GM10248 (cell line): Measurements from ENCODE around the gene MCM8.

Source experiments
- CTCF ChIA-PET: fragments of 300-600 bp; sonication (Branson Sonifier 250); formaldehyde crosslinking; extraction: SDS; loops from one replicate; lab custom pipeline; 2021; ENCODE audit warnings: antibody characterized with exemption; lab: Yijun Ruan, JAX
- POLR2A ChIA-PET: fragments of 350-650 bp; sonication (Branson Sonifier 250); formaldehyde crosslinking; extraction: SDS; loops from one replicate; lab custom pipeline; 2020; ENCODE audit warnings: antibody characterized with exemption; lab: Yijun Ruan, JAX
- DNase-seq: peaks from one replicate; pipeline ENCODE4 v3.0.0; 2012; ENCODE audit errors: extremely low spot score
- TF ChIP-seq, protein P1 (sequence below): IDR thresholded peaks from 2 replicates; pipeline ENCODE4 v1.5.1; 2012; ENCODE audit warnings: mild to moderate bottlenecking, low read depth; ENCODE audit errors: extremely low read depth, missing control alignments, control extremely low read depth

The MCM8 gene

DNA sequence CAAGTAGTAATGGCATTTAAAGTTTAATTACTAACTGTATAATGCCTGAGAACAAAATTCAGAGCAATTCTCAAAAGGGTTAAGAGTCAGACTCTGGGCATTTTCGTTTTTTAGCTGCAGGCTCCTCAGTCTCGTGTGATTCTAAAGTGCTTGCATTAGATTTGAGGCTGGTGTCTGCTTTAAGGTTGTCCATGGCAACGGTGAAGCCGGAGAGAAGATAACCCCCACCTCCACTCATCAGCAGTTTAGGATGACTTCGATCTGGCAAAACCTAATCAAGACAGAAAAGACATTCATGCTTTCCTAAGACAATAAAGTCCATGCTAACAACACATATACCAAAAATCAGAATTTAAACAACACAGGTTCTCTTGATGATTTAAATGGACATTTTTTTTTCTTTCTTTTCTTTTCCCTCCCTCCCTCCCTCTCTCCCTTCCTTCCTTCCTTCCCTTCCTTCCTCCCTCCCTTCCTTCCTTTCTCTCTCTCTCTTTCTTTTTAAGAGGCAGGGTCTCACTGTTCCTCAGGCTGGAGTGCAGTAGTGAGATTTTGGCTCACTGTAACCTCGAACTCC lies 11.9 kb upstream of the MCM8 start:
- TF ChIP-seq, protein P1, sequence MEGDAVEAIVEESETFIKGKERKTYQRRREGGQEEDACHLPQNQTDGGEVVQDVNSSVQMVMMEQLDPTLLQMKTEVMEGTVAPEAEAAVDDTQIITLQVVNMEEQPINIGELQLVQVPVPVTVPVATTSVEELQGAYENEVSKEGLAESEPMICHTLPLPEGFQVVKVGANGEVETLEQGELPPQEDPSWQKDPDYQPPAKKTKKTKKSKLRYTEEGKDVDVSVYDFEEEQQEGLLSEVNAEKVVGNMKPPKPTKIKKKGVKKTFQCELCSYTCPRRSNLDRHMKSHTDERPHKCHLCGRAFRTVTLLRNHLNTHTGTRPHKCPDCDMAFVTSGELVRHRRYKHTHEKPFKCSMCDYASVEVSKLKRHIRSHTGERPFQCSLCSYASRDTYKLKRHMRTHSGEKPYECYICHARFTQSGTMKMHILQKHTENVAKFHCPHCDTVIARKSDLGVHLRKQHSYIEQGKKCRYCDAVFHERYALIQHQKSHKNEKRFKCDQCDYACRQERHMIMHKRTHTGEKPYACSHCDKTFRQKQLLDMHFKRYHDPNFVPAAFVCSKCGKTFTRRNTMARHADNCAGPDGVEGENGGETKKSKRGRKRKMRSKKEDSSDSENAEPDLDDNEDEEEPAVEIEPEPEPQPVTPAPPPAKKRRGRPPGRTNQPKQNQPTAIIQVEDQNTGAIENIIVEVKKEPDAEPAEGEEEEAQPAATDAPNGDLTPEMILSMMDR, result no peak
- no peak for DNase-seq
- POLR2A ChIA-PET, result no interaction called here
- CTCF ChIA-PET, result interaction anchor here (1.4 kb wide), 1 partner anchor 11 kb away, joined by 3 read pairs; no protein-coding TSS in a partner anchor

- ChIA-PET CTCF (interaction anchor here (1.0 kb wide), 2 partner anchors 12 to 32 kb away, joined by 3 read pairs; no protein-coding TSS in a partner anchor), POLR2A (no interaction called here)
- TF ChIP-seq, protein P1, result no peak
- no peak for DNase-seq
Measured at GRCh38 chr20:5945963-5946362, 4.5 kb upstream of the MCM8 start.

GRCh38 chr20:5947276-5947675 lies 3.2 kb upstream of the MCM8 start:
- CTCF ChIA-PET, result no interaction called here

DNA sequence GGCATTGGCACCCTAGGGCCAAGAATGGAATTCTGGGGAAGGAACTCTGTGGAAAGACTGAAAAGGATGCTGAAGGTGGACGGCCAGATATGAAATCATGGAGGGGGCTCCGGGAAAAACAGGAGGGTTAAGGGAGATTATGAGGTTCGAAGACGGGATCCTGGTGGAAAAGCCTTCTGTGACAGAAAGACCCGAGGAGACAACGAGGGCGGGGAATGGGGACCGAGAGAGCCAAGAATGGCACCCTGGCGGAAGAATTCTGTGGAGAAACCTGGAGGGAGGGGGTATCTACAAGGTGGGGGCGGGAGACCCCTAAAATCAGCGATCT lies 545 bp upstream of the MCM8 start:
- TF ChIP-seq, protein P1, result no peak
- no peak for DNase-seq
- ChIA-PET POLR2A (no interaction called here), CTCF (no interaction called here)

More at GRCh38 chr20:5947276-5947675, 3.2 kb upstream of the MCM8 start:
- no peak for DNase-seq
- TF ChIP-seq, protein P1, result no peak
- POLR2A ChIA-PET, result interaction anchor here (0.7 kb wide), 1 partner anchor 160 kb away, joined by 3 read pairs; no protein-coding TSS in a partner anchor

DNA sequence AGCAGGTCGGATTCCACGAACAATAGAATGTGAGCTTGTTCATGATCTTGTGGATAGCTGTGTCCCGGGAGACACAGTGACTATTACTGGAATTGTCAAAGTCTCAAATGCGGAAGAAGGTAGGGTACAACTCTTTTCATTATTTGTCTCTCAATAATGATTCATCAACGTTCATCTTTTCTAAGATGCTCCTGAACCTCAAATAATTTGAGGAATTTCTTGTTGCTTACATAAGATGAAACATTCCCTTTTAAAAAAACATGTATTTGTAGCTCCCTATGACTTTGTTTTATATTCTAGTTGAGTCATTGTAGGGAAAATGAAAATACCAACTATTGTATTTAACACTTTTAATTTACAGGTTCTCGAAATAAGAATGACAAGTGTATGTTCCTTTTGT lies 17.0 kb downstream of the MCM8 start:
- no peak for DNase-seq
- POLR2A ChIA-PET, result no interaction called here
- CTCF ChIA-PET, result interaction anchor here (2.3 kb wide), 1 partner anchor 14 kb away, joined by 8 read pairs; no protein-coding TSS in a partner anchor
- TF ChIP-seq, protein P1, result no peak

DNA sequence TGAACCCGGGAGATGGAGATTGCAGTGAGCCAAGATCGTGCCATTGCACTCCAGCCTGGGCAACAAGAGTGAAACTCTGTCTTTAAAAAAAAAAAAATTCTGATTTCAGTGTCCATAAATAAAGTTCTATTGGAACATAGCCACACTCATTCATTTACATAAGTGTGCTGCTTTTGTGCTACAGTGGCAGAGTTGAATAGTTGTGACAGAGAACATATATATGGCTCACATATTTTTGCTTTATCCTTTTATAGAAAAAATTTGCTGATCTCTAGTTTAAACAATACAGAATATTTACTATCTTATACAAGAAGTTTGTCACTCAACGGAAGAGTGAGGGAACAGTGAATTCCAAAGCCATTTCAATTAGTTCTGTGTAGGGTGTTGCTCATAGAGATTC lies 18.0 kb downstream of the MCM8 start:
- no peak for DNase-seq
- POLR2A ChIA-PET, result no interaction called here
- CTCF ChIA-PET, result interaction anchor here (2.3 kb wide), 1 partner anchor 15 kb away, joined by 8 read pairs; no protein-coding TSS in a partner anchor

More for the DNA sequence above, 18.0 kb downstream of the MCM8 start:
- TF ChIP-seq, protein P1, result no peak
